DLD1 (cell line): ENCODE data around the gene RALBP1.
"Not testable (repeated sequence)": the region's sequence is repeated elsewhere in the genome, so short reads cannot be mapped to it uniquely, and the experiment has no call there.

ENCODE experiments used
- in situ Hi-C: cut with HindIII; loops from 2 replicates; pipeline ENCODE4 v1.10.0; 2017; ENCODE audit warnings: low sequenced_read_pairs

Gene RALBP1

GRCh38 chr18:9453283-9453682 is 22.0 kb upstream of the RALBP1 start:
- in situ Hi-C loops = no loop called here

- in situ Hi-C loops = no loop called here
These were observed 21.1 kb upstream of the RALBP1 start for GRCh38 chr18:9454061-9454703.

GRCh38 chr18:9455718-9456511 is 19.4 kb upstream of the RALBP1 start:
- in situ Hi-C loops = no loop called here

- in situ Hi-C loops = no loop called here
These were observed 9.2 kb upstream of the RALBP1 start for GRCh38 chr18:9466127-9466526.

GRCh38 chr18:9466846-9467245 is 8.5 kb upstream of the RALBP1 start:
- in situ Hi-C loops = no loop called here

GRCh38 chr18:9468998-9469397 is 6.3 kb upstream of the RALBP1 start:
- in situ Hi-C loops = no loop called here

GRCh38 chr18:9469685-9470084 is 5.6 kb upstream of the RALBP1 start:
- in situ Hi-C loops = no loop called here

GRCh38 chr18:9474108-9474982 is 968 bp upstream of the RALBP1 start:
- in situ Hi-C loops = no loop called here

GRCh38 chr18:9475643-9476591 is 604 bp downstream of the RALBP1 start:
- in situ Hi-C loops = loop anchor here (5.0 kb wide), 1 partner anchor 56 kb away; no protein-coding TSS in a partner anchor

GRCh38 chr18:9476949-9477348 is 1.6 kb downstream of the RALBP1 start:
- in situ Hi-C loops = loop anchor here (5.0 kb wide), 1 partner anchor 55 kb away; no protein-coding TSS in a partner anchor

GRCh38 chr18:9477509-9477908 is 2.2 kb downstream of the RALBP1 start:
- in situ Hi-C loops = loop anchor here (5.0 kb wide), 1 partner anchor 55 kb away; no protein-coding TSS in a partner anchor

- in situ Hi-C loops = loop anchor here (5.0 kb wide), 1 partner anchor 54 kb away; no protein-coding TSS in a partner anchor
These were observed 3.2 kb downstream of the RALBP1 start for GRCh38 chr18:9478545-9478944.

GRCh38 chr18:9482790-9483189 is 7.5 kb downstream of the RALBP1 start:
- in situ Hi-C loops = no loop called here

- in situ Hi-C loops = no loop called here
These were observed 8.2 kb downstream of the RALBP1 start for GRCh38 chr18:9483526-9483925.

GRCh38 chr18:9484856-9485255 is 9.5 kb downstream of the RALBP1 start:
- in situ Hi-C loops = not testable (repeated sequence)

GRCh38 chr18:9488538-9488937 is 13.2 kb downstream of the RALBP1 start:
- in situ Hi-C loops = no loop called here

GRCh38 chr18:9494778-9495331 is 19.5 kb downstream of the RALBP1 start:
- in situ Hi-C loops = no loop called here

GRCh38 chr18:9495465-9495864 is 20.2 kb downstream of the RALBP1 start:
- in situ Hi-C loops = no loop called here

- in situ Hi-C loops = no loop called here
These were observed 20.8 kb downstream of the RALBP1 start for GRCh38 chr18:9495916-9496705.
